Right ventricle myocardium inferior (tissue), 1 donor: Measurements from ENCODE around the gene NRCAM. TPM values are rescaled to one million over a fixed set of nuclear protein-coding genes. Genes with fewer than 3 reads are reported as not detected.
A peak's percentile ranks its signal among the peaks of the same experiment; 100 is the strongest.

Experiments used
- ATAC-seq: fragments of 200-7000 bp; cut with Tn5 transposase; one replicate; pipeline ENCODE4 v1.9.1; 2020; ENCODE audit warnings: mild to moderate bottlenecking, moderate library complexity
- DNase-seq: peaks from one replicate; pipeline ENCODE4 v3.0.0; 2021; ENCODE audit errors: missing footprints
- intact Hi-C: fragments of 100-400 bp; cut with DNase I; formaldehyde crosslinking; loops from one replicate; pipeline ENCODE4 v1.11.0; 2022
- total RNA-seq: library from RNA; stranded (reverse); fragmentation: NEBNext Ultra II Directional; extraction: Animal tissue kit (Norgen Biotek cat#: 25700); gene quantifications from one replicate; pipeline ENCODE4 v1.2.1, GENCODE V29; 2021
- donor health status: DM: no; HTN: yes; CAD: no; lungs with severe emphysema.

Gene NRCAM
- total RNA-seq, 1 donor from 2014 or later = 0.30 TPM

DNA sequence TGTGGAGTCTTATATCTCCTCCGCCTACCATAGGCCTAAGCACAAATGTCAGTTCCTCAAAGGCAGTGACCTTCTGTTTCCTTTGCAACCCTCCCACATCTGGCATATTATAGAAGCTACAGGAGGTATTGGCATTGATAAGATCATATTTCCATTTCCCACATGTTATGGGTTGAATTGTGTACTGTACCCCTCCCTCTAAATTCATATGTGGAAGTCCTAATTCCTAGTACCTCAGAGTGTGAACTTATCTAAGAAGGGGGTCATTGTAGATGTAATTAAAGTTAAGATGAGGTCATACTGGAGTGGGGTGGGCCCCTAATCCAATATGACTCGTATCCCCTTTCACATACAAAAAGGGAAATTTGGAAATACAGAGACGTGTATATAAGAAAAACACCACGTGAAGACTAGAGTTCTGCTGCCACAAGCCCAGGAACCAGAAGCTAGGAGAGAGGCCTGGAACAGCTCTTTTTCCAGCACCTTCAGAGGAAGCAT, 320.0 kb downstream of the NRCAM start:
- intact Hi-C loops = no loop called here
- DNase-seq (no peak), ATAC-seq (no peak)

DNA sequence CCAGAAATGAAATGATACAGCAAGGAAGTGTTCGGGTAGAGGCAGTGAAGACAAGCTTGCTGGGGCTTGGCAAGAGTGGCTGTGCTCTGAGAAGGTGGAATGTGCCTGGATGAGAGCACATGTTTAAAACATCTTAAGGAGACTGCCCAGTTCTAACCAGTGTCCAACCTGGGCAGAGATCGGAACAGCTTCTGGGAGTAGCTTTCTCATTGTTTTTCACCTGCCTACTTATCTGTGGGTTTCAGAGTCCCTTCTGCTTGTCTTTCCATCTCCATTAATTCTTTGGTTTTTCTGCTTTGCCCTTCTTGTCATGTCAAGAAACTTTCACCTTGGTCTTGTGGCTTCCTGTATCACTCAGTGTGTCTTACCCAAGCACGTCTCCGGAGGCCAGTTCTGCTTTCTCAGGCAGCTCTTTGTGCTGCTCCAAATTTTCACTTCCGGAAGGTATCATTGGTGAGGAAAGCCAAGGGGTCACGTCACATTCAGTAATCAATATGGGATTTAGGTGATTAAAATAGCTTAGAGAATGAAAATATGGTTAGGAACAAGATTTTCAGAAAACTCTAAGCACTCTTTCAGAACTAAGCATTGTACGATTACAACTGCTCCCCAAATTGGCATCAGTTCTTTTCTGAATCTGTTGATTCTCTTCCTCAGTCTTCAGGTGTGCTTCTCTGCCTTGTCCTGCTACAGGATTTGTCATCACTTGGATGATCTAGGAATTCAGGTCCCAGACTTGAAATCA, 320.6 kb downstream of the NRCAM start:
- DNase-seq (no peak), ATAC-seq (no peak)
- intact Hi-C loops = no loop called here

DNA sequence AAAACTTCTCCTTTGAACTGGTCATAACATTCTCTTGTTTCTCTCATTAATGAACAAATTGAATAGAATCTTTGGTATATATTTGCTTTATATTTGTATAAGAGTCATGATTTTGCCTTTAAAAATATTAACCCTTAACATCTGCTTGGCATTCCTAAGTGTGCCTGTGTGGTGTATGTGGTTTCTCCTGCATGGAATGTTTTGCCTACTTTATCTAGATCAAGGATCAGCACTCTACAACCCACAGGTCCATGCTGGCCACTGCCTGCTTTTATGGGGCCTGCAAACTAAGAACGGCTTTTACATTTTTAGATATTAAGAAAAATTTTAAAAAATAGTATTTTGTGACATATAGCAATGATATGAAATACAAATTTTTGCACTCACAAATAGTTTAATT, 321.8 kb downstream of the NRCAM start:
- intact Hi-C loops = no loop called here
- DNase-seq (no peak), ATAC-seq (no peak)

DNA sequence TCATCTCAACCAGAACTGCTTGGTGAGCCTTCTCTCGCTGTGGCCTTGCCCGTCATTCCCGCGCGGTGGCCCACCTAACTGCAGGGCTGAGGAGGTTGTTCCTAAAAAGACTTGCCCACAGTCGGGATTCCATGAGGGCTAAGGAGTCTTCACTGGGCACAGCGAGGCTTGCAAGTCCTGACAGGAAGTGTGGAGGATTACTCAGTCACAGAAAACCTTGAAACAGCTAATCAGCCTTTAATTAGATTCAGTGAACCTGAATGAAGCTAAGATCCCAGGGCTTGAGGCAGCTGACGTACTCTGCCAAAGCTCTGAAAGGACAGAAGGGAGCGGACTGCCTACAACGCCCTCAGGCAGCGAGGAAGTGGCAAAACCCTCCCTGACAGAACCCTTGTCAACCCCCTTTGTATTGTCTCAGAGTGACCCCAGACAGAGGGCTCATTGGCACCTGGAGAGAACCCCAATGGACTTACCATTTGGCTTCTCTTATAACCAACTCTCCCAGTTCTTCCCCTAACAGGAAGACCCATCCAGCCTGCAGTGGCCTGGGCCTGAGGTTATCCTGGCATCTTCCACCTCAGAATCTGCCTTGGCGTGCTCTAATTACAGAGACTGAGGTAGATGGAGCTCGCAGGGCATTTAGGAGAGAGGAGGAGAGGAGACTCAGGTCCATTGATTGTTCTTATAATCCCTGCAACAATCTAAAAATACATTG, 323.5 kb downstream of the NRCAM start:
- intact Hi-C loops = no loop called here
- no peak for DNase-seq
- ATAC-seq = no peak

DNA sequence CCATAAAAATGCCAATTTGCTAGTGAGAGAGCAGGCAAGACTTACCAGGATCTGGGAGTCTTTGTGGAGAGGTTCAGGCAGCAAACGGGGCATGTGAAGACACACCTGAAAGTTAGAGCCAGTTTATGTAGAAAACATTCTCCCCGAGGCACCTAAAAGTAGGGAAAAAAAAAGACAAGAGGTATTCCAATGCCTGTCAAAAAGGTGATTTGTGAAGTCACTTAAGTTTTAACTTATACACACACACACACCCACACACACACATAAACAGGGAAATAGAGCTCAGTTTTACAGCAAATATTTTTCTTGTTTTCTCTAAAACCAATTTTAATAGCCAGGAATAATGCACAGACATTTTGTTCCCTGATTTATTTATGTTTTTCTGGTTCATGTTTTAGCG, 326.0 kb downstream of the NRCAM start, which contains the start of gene LAMB4:
Gene LAMB4 (minus strand): TSS at position 101 of the 400 bp plus-strand sequence. CDS start 7,197 bp downstream, outside the sequence.
- ATAC-seq (no peak), DNase-seq (no peak)
- intact Hi-C loops = no loop called here

DNA sequence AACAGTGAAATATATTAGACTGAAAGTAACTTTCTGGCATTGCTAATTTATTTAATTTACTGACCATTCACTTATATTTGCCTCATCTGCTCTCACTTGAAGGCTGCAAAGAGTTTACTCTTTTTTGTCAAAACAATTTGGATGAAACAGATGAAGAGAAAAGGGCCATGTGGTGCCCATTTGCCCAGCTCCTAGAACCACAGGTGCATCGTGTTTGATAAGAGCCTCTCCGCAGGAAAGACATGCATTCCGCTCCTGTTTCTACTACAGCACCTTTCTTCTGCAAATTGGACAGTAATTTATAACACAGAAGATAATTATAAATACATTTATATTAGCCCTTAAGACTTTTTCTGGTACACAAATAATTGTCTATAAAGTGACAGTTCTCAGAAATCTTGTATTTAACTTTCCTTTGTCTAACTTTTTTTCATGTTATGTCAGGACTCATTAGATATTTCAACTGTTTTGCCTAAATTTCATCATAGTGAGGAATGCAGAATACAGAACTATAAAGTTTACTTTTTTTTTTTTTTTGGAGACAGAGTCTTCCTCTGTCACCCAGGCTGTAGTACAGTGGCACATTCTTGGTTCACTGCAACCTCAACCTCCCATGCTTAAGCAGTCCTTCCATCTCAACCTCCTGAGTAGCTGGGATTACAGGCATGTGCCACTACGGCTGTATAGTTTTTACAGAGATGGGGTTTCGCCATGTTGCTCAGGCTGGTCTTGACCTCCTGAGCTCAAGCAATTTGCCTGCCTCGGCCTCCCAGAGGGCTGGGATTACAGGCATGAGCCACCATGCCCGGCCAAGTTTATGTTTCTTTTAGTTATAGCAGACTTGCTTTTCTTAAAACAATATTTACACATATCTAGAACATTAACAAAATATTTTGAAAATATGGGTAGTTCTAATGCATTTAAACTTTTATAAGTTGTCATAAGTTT, 326.9 kb downstream of the NRCAM start:
- no peak for DNase-seq
- intact Hi-C loops = no loop called here
- no peak for ATAC-seq

DNA sequence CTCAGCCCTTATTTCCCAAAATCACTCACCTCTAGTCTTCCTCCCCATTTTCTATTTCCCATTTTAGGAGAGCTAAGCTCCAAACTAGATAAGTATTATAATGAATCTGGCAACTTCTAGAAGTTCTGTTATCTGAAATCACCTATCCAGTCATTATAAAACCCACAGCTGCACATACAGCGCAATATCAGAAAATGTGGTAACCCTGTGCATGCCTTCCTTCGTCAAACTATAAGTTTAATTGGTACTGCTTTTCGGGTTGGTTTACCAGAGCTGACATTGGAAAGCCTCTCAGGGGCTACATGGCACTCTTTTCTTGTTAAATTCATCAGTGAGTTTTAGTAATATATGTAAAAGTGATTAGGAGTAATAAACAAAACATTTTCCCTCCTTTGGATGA, 327.7 kb downstream of the NRCAM start:
- DNase-seq (no peak), ATAC-seq (no peak)
- intact Hi-C loops = no loop called here

DNA sequence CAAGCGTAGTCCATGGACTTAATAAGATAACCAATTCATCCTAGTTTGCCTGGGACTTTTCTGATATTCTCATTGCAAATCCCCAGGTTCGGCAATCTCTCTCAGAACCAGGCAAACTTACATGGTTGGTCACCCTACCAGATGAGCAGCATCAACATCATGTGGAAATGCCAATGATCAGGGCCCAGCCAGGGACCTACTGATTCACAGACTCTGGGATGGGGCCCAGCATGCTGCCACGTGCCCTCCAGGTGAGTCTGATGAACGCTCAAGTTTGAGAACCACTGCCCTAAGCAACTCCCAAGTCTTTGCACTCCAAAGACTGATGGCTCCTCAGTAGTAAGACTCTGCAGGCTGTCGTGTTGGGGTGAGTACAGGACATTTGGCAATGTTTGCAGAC, 328.8 kb downstream of the NRCAM start:
- DNase-seq = no peak
- no peak for ATAC-seq
- intact Hi-C loops = no loop called here

DNA sequence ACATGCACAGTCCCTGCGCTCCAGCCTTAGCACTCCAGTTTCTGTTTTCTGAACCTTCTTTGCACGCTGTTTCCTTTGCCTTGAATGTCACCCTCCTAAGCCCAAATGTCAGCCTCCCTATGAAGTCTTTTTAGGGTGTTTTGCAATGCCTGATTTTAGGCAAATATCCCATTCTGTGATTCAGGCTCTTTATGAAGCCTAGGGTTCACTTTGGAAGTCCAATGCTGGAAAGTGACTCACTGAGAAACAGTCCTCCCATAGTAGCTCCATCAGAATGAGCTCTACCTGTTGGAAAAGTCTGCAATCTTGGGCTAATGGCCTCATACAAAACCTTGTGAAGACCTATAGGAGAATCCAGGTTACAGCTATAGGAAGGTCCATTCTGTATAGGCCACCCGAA, 331.4 kb downstream of the NRCAM start:
- intact Hi-C loops = no loop called here
- DNase-seq (no peak), ATAC-seq (no peak)

DNA sequence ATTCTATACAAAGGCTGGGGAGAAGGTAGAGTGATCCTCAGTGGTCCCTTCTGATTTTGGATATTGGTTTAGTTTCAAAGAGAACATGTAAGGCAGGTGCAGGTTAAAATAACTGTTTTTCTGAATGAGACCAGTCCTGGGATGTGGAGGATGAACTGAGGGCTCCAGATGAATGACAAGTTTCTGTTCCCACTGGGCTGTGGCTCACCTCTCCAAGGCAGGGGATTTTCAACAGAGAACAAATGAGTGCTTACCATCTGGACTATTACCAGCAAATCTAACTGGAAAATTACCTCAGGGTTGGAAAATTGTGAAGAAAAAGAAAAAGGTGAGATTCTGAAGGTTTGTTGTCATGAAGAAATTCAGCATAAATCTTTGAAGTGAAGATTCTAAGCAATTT, 334.1 kb downstream of the NRCAM start:
- ATAC-seq = no peak
- no peak for DNase-seq
- intact Hi-C loops = no loop called here

DNA sequence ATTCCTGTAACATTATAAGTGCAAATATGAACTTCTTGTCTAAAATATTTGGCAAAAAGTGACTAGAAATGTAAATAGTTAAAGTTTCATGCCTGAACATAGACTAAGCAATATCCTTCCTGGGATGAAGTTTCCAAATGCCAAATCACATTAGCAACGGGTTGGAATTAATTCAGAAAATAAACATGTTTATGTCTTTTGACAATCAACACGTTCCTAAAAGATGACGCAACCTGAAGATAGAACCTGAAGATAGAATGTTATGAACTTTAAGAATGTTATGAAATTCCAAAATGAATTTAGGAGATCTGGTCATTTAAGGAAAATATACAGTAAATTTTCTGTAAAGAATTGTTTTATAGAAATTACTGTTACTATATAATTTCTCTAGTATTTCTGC, 335.3 kb downstream of the NRCAM start:
- DNase-seq (no peak), ATAC-seq (no peak)
- intact Hi-C loops = no loop called here

DNA sequence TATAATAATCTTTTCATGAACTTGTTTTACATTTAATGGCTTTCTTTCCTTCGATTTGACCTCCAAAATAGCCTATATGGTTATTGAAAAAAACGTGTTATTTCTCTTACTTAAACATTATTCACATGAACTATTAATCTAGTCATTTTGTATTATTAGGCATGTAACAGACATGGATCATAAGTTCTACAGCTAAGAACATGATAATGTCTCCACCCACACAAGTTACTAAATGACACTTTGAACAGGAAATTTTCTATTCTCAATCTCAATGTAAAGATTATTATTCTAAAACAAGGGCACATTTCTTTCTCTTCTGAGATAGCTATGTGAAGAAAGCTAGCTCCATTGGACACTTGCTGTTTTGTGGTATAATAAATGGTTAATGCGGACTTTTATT, 336.0 kb downstream of the NRCAM start:
- DNase-seq (no peak), ATAC-seq (no peak)
- intact Hi-C loops = no loop called here

DNA sequence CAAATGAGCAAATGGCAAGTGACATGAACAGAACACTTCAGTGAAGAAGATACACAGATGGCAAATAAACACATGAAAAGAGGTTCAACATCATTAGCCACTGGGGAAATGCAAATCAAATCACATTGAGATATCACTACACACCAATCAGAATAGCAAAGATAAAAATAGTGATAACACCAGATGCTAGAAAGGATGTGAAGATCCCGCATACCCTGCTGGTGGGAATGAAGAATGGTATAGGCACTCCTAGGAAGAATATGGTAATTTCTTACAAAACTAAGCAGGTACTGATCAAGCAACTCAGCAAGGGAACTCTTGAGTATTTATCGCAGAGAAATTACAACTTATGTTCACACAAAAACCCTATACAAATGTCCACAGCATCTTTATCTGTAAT, 337.3 kb downstream of the NRCAM start:
- ATAC-seq = no peak
- DNase-seq = no peak
- intact Hi-C loops = no loop called here

DNA sequence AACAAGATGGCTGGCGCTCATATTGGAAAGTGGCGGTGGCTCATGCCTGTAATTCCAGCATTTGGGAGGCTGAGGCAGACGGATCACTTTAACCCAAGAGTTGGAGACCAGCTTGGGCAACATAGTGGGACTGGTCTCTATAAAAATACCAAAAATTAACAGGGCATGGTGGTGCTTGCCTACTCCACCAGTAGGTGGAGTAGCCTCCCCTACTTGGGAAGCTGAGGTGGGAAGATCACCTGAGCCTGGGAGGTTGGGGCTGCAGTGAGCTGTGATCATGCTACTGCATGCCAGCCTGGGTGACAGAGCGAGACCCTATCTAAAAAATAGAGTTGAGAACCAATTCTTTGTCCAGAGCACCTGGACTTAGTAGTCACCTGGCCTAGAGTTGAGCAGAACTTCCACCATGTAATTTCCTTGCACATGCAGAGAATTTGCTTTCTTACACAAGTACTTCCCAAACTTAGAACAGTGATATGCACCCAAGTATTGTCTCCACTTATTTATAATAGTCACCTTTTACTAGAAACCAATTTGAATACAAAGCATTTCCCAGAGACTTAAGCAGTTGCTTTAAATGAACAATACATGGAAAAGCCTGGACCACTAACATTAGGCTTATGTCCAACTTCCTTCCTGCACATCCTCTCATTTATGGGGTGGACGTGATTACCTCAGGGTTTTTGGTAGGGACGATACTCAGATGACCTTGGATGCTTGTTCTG, 342.0 kb downstream of the NRCAM start:
- no peak for ATAC-seq
- intact Hi-C loops = no loop called here
- DNase-seq = no peak

DNA sequence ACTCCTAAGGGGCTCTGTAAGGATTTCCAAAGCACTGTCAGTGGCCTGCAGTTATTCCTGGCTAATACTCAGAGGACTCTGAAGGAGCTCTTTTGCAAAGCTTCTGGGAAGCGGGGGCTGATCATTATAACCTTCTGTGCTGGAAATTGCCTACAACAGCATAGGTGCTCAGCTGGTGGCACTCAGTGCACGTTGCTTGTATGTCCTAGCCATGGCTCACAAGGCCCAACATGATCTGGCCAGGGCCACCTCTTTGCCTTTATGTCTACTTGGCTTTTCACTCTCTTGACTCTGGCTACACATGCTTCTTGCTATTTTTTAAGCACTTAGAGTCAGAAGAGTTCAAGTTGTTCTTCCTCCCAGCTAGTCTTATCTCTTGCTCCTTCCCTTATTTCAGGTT, 343.6 kb downstream of the NRCAM start:
- no peak for ATAC-seq
- intact Hi-C loops = no loop called here
- DNase-seq = no peak

DNA sequence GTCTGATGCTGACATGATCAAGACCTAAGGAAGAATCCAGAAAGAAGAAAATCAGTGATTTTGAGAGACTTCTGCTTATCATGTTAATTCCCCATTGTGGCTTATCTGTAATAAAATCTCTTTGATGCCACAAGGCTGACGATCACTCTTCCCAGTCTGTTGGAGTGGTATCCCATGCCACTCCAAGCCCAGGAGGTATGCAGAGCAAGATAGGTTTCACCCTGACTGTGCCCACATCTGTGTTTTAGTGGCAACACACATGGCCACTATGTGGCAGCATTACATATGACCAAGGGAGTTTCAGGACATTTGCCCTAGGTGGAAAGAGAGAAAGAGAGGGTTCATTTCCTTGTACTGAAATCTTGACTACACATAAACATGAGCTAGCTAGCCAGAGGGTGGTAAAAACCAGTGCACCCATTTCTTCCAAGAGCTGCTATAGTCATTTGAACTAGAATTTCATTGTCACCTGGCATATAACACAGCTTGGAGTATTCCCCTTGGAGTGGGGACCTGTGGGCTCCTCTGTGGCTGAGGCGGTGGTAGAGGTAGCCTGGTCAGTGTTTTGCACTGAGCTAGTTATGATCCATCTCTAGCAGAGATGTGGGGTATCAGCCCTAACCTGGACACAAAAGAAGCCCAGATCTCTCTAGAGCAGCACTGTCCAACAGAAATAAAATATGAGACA, 346.9 kb downstream of the NRCAM start:
- ATAC-seq (no peak), DNase-seq (no peak)
- intact Hi-C loops = loop anchor here (2.0 kb wide), 1 partner anchor 37 kb away; no protein-coding TSS in a partner anchor

DNA sequence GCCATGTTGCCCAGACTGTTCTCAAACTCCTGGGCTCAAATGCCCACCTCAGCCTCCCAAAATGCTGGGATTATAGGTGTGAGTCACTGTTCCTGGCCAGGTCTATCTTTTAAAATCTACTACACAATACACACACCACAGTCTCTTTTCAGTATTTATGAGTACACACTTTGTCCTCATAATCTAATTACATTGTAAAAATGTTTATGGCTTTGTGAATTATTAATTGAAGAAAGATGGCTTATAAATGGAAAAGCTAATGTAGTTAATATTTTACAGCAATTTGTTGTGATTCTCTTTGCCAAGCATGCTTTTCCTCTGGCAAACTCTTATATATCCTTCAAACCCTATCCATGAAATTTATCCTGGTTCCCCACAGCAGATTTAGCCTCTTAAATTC, 348.1 kb downstream of the NRCAM start:
- intact Hi-C loops = loop anchor here (2.0 kb wide), 1 partner anchor 39 kb away; no protein-coding TSS in a partner anchor
- ATAC-seq (no peak), DNase-seq (no peak)

DNA sequence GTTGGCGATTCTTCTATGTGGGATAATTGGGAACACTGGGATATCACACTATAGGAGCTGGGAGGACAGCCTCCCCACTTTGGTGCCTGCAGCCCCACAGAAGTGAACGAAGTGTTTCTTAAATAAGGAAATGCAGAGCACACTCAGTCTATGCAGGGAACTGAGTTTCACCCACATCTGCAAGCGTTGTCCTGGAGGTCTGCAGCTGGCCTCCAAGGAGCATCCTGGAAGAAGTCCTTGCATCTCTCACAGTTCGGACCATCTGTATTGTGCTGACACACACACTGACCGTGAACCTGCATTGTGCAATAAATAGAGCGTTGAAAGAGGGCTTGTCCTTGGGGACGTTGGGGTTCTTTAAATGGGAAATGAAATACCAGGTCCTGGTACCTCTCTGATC, 351.9 kb downstream of the NRCAM start:
- intact Hi-C loops = no loop called here
- ATAC-seq (peak; percentile 95), DNase-seq (no peak)
